ENCODE results near the gene SOWAHB. TPM values are rescaled to one million over a fixed set of nuclear protein-coding genes. Genes with fewer than 3 reads are reported as not detected.
"Not testable (repeated sequence)": the region's sequence is repeated elsewhere in the genome, so short reads cannot be mapped to it uniquely, and the experiment has no call there.

Gene SOWAHB
- total and polyA plus RNA-seq, 2 experiments from 2014 or later = 8.7 to 18.9 TPM

GRCh38 chr4:76872556-76872955 lies 25.4 kb downstream of the SOWAHB start:
- DNase-seq (ENCODE audit: low spot score) = no peak
- peaks cover 5% of the 10 kb centered on the region for H3K4me1 ChIP-seq (ENCODE audit: insufficient read depth)
- H3K36me3 ChIP-seq (replicated peaks; ENCODE audit: insufficient read depth, low read depth) = no peaks in the 10 kb centered on the region
- H3K27me3 ChIP-seq = no peaks in the 10 kb centered on the region
- no peaks in the 10 kb centered on the region for H4K20me1 ChIP-seq (ENCODE audit: insufficient read depth, poor library complexity, severe bottlenecking)
- no peak overlapping the region for H3K4me3 ChIP-seq
- H3K4me2 ChIP-seq = no peak overlapping the region
- no peak for TF ChIP-seq CTCF (IDR thresholded peaks at IDR 0.05; ENCODE audit: poor library complexity)
- no peak for TF ChIP-seq EZH2phosphoT487 (IDR thresholded peaks at IDR 0.05; ENCODE audit: low read depth, severe bottlenecking, unreplicated experiment)
- TF ChIP-seq EZH2 (IDR thresholded peaks at IDR 0.05; ENCODE audit: borderline replicate concordance) = no peak
- H3K9me2 ChIP-seq (replicated peaks; ENCODE audit: insufficient read depth) = no peaks in the 10 kb centered on the region
- H3K79me2 ChIP-seq = no peaks in the 10 kb centered on the region
- H3K9me3 ChIP-seq (ENCODE audit: low read depth) = no peaks in the 10 kb centered on the region
- no peak overlapping the region for H2AFZ ChIP-seq
- H3K27ac ChIP-seq = no peak overlapping the region

GRCh38 chr4:76868780-76869179 lies 29.2 kb downstream of the SOWAHB start:
- WGBS (ENCODE audit: low lambda C conversion rate, missing lambda C conversion rate) = 95% methylated on average over 4 of the region's 4 CpGs

GRCh38 chr4:76867880-76868655 lies 29.9 kb downstream of the SOWAHB start:
- Histone ChIP-seq H4K20me1 (ENCODE audit: insufficient read depth, poor library complexity, severe bottlenecking) (no peaks in the 10 kb centered on the region), H2AFZ (peak overlapping the region; percentile 32), H3K4me2 (peak overlapping the region; percentile 46), H3K9me2 (replicated peaks; ENCODE audit: insufficient read depth) (no peaks in the 10 kb centered on the region), H3K27me3 (no peaks in the 10 kb centered on the region), H3K79me2 (no peaks in the 10 kb centered on the region), H3K27ac (peak overlapping the region; percentile 80), H3K9me3 (ENCODE audit: low read depth) (no peaks in the 10 kb centered on the region), H3K4me1 (ENCODE audit: insufficient read depth) (peaks cover 5% of the 10 kb centered on the region), H3K36me3 (replicated peaks; ENCODE audit: insufficient read depth, low read depth) (no peaks in the 10 kb centered on the region), H3K4me3 (no peak overlapping the region)
- no peak for TF ChIP-seq EZH2phosphoT487 (IDR thresholded peaks at IDR 0.05; ENCODE audit: low read depth, severe bottlenecking, unreplicated experiment)
- no peak for TF ChIP-seq CTCF (IDR thresholded peaks at IDR 0.05; ENCODE audit: poor library complexity)
- TF ChIP-seq EZH2 (IDR thresholded peaks at IDR 0.05; ENCODE audit: borderline replicate concordance) = no peak
- WGBS (ENCODE audit: low lambda C conversion rate, missing lambda C conversion rate) = 55% methylated on average over 16 of the region's 16 CpGs
- peak; percentile 78 for DNase-seq (ENCODE audit: low spot score)

More at GRCh38 chr4:76868780-76869179, 29.2 kb downstream of the SOWAHB start:
- not testable (repeated sequence) for H3K4me1 ChIP-seq (ENCODE audit: insufficient read depth); DNase-seq (ENCODE audit: low spot score); H3K4me3 ChIP-seq; H4K20me1 ChIP-seq (ENCODE audit: insufficient read depth, poor library complexity, severe bottlenecking); H3K9me2 ChIP-seq (replicated peaks; ENCODE audit: insufficient read depth); H3K9me3 ChIP-seq (ENCODE audit: low read depth); H3K4me2 ChIP-seq; H3K79me2 ChIP-seq; H3K36me3 ChIP-seq (replicated peaks; ENCODE audit: insufficient read depth, low read depth); H2AFZ ChIP-seq; H3K27me3 ChIP-seq
- H3K27ac ChIP-seq = peak overlapping the region; percentile 80

- Histone ChIP-seq H3K27me3 (no peaks in the 10 kb centered on the region), H4K20me1 (ENCODE audit: insufficient read depth, poor library complexity, severe bottlenecking) (no peaks in the 10 kb centered on the region), H3K4me1 (ENCODE audit: insufficient read depth) (peaks cover 5% of the 10 kb centered on the region), H3K4me2 (peak overlapping the region; percentile 46), H2AFZ (peak overlapping the region; percentile 32), H3K27ac (peak overlapping the region; percentile 66), H3K79me2 (no peaks in the 10 kb centered on the region), H3K4me3 (no peak overlapping the region), H3K9me3 (ENCODE audit: low read depth) (no peaks in the 10 kb centered on the region), H3K36me3 (replicated peaks; ENCODE audit: insufficient read depth, low read depth) (no peaks in the 10 kb centered on the region), H3K9me2 (replicated peaks; ENCODE audit: insufficient read depth) (no peaks in the 10 kb centered on the region)
- 83% methylated on average over 7 of the region's 7 CpGs for WGBS (ENCODE audit: low lambda C conversion rate, missing lambda C conversion rate)
- DNase-seq (ENCODE audit: low spot score) = no peak
- TF ChIP-seq CTCF (IDR thresholded peaks at IDR 0.05; ENCODE audit: poor library complexity) (no peak), EZH2phosphoT487 (IDR thresholded peaks at IDR 0.05; ENCODE audit: low read depth, severe bottlenecking, unreplicated experiment) (no peak), EZH2 (IDR thresholded peaks at IDR 0.05; ENCODE audit: borderline replicate concordance) (no peak)
These were observed 30.6 kb downstream of the SOWAHB start for GRCh38 chr4:76867377-76867776.
